NT2/D1 (cell line): ENCODE measurements around the gene ATP1A4.

Experiments
- SUZ12 ChIP-seq: IDR thresholded peaks from 2 replicates; pipeline ENCODE4 v1.6.1; 2011; ENCODE audit not compliant: insufficient read length, insufficient read depth; ENCODE audit errors: extremely low read depth
- YY1 ChIP-seq: IDR thresholded peaks from 2 replicates; pipeline ENCODE4 v1.6.1; 2011; ENCODE audit not compliant: insufficient read length, insufficient read depth
- ZNF274 ChIP-seq: IDR thresholded peaks from 2 replicates; pipeline ENCODE4 v1.6.1; 2011; ENCODE audit warnings: mild to moderate bottlenecking, low read depth, low read length

GRCh38 chr1:160167056-160167455 is 15.7 kb downstream of the ATP1A4 start:
- TF ChIP-seq SUZ12, result no peak
- no peak for TF ChIP-seq ZNF274
- TF ChIP-seq YY1, result no peak
